Pancreas (tissue), 10 donors: ENCODE data around the gene POLDIP3. TPM values are rescaled to one million over a fixed set of nuclear protein-coding genes. Genes with fewer than 3 reads are reported as not detected.
"Not testable (repeated sequence)": the region's sequence is repeated elsewhere in the genome, so short reads cannot be mapped to it uniquely, and the experiment has no call there.

ENCODE experiments used
- ATAC-seq, 4 donors: fragments of 200-7000 bp; cut with Tn5 transposase; one replicate each; pipeline versions ENCODE4 v1.8.0 to v1.9.1; 2020; ENCODE audit warnings: mild to moderate bottlenecking in 4 of 4, moderate library complexity in 4 of 4
- DNase-seq, 6 donors: peaks; one replicate each; pipeline ENCODE4 v3.0.0-alpha.2; 2020
- FAIRE-seq: peaks from 2 replicates; lab custom pipeline; 2012; peaks lifted over from hg19 to GRCh38; lab: Jason Lieb, UNC
- H3K27ac ChIP-seq, 4 donors: fragments of 200-600 bp; sonication (generic); 1 replicate in 3 of 4; 2 replicates in 1 of 4; pipeline versions ENCODE4 v1.5.0 to v1.8.0; 2020
- H3K27me3 ChIP-seq, 4 donors: fragments of 200-600 bp; one replicate each; pipeline ENCODE4 v1.8.0; 2021
- H3K36me3 ChIP-seq, 3 donors: fragments of 200-600 bp; sonication (generic) in 1 of 3; one replicate each; pipeline versions ENCODE4 v1.5.0 to v1.8.0; 2020 to 2021
- H3K4me1 ChIP-seq, 3 donors: fragments of 200-600 bp; one replicate each; pipeline ENCODE4 v1.8.0; 2021
- H3K4me3 ChIP-seq, 4 donors: fragments of 200-600 bp; sonication (generic) in 2 of 4; one replicate each; pipeline versions ENCODE4 v1.5.0 to v1.8.0; 2020 to 2021
- H3K9me3 ChIP-seq, 4 donors: fragments of 200-600 bp; one replicate each; pipeline ENCODE4 v1.8.0; 2021
- WGBS, 2 donors: extraction: QIAGEN DNeasy Blood & Tissue Kit; methylation state at CpG; one replicate each; pipeline ENCODE4 v1.1.7; 2013; 5-methylcytosine and 5-hydroxymethylcytosine counted together
- intact Hi-C, 3 donors: fragments of 100-400 bp; cut with DNase I; formaldehyde crosslinking; loops; one replicate each; pipeline versions ENCODE4 v1.11.1 to v1.14.2; 2022
- polyA plus RNA-seq, 2 donors: library from polyadenylated mRNA; stranded (reverse); fragments of 200-250 nt; gene quantifications; one replicate each; pipeline ENCODE4 v1.2.3, GENCODE V29; 2013
- total RNA-seq, 6 donors: library from RNA; stranded (reverse); fragmentation: NEBNext Ultra II Directional in 4 of 6; extraction: Animal tissue kit (Norgen Biotek cat#: 25700) in 4 of 6; gene quantifications; one replicate each; pipeline versions ENCODE4 v1.2.1 to v1.2.4, GENCODE V29; 2021 to 2023
- TF ChIP-seq, protein P1 (sequence below), 4 donors: fragments of 200-600 bp; sonication (generic) in 3 of 4; IDR thresholded peaks; one replicate each; pipeline versions ENCODE4 v1.5.0 to v1.8.0; 2021; ENCODE audit warnings: antibody characterized with exemption in 4 of 4
- donor health status: healthy with polysubstance abuse.
- donor health status: DM: no; HTN: no; CAD: no; lungs with moderate emphysema.
- donor health status: DM: no; HTN: no; CAD: no.
- donor health status: control.
- donor health status: control.
- donor health status: Bipolar disorder and iron deficiency.
- donor health status: DM: yes; HTN: yes; CAD: no.
- donor health status: DM: no; HTN: no; CAD: no.
- donor health status: DM: no; HTN: no; CAD: no.
- donor health status: DM: yes; HTN: yes; CAD: no.

The POLDIP3 gene
- total and polyA plus RNA-seq, 8 donors = 14.6 to 35.2 (median 28.2) TPM

DNA sequence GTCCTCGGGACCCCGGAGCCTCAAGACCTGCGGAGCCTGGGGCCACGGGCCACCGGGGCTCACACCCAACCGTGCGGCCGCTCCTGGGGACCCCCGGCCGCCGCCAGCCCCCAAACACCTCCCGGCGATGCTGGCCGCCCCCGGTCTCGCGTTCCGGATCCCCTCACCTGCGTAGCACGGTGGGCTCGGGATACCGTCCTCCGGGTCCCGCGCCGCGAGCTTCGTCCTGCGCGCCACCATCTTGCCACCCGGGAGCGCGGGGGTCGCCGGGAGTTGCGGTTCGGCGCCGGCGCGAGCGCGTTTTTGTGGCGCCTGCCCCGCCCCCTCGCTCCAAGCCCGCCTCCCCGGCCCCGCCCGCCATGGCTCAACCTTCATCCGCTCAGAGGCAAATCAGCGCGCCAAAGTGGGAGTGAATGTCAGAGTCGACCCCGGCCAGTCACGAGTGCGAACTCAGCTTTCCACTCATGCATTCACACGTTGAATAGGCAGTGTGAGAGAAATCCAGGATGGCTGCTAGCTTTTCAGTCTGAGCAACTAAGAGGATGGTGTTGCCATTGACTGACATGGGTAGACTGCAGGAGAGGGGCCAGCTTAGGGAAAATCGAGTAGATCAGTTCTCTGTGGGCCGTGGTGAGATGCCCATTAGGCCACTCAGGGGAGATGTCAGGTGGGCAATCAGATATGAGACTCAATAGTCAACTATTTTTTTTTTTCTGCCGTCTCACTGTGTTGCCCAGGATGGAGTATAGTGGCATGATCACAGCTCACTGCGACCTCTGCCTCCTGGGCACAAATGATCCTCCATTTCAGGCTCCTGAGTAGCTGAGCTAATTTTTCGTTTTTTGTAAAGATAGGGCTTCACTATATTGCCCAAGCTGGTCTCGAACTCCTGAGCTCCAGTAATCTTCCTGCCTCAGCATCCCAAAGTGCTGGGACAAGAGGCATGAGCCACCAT, 32.6 kb downstream of the POLDIP3 start:
- no peak overlapping the region for H3K27ac ChIP-seq

DNA sequence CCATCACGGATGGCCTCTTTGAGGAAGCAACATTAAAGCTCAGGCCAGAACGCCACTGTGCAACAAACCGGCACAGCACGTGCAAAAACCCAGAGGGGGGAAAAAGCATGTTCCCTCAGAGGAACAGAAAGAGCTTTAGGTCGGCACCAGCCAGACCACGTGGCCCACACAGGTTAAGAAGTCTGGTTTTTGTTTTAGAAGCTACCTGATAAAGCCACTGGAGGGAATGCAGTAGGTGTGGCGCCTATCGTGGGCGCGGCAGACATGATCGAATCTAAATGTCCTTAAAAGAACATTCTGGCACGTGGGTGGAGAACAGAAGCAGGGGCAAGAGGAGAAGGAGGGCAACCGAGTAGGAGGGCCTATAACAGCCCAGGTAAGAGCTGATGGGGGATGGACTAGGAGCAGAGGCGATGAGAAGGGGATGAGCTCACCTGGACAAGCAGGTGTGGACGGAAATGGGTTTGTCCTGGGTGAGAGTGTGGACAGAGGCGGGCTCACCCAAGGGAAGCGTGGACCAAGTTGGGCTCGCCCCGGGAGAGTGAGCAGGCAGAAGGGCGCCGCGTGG, 33.4 kb downstream of the POLDIP3 start:
- DNase-seq, H3K4me1 ChIP-seq, H3K27ac ChIP-seq, H3K27me3 ChIP-seq, FAIRE-seq, H3K9me3 ChIP-seq, intact Hi-C loops: not testable (repeated sequence)
- ATAC-seq = peak; percentile 33 to 53 (median 44)
- 1% methylated on average over 7 to 11 of the region's 22 CpGs for WGBS, 2 donors
- peak overlapping the region; percentile 74 to 83 (median 76) for H3K4me3 ChIP-seq
- peaks cover 0 to 37% (median 15%) of the 10 kb centered on the region in 3 donors for H3K36me3 ChIP-seq

More for the DNA sequence above, 32.6 kb downstream of the POLDIP3 start:
- TF ChIP-seq, protein P1, sequence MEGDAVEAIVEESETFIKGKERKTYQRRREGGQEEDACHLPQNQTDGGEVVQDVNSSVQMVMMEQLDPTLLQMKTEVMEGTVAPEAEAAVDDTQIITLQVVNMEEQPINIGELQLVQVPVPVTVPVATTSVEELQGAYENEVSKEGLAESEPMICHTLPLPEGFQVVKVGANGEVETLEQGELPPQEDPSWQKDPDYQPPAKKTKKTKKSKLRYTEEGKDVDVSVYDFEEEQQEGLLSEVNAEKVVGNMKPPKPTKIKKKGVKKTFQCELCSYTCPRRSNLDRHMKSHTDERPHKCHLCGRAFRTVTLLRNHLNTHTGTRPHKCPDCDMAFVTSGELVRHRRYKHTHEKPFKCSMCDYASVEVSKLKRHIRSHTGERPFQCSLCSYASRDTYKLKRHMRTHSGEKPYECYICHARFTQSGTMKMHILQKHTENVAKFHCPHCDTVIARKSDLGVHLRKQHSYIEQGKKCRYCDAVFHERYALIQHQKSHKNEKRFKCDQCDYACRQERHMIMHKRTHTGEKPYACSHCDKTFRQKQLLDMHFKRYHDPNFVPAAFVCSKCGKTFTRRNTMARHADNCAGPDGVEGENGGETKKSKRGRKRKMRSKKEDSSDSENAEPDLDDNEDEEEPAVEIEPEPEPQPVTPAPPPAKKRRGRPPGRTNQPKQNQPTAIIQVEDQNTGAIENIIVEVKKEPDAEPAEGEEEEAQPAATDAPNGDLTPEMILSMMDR (IDR thresholded peaks at IDR 0.05) = no peak
- Histone ChIP-seq H3K4me3 (peak overlapping the region; percentile 74 to 83 (median 76)), H3K9me3 (no peaks in the 10 kb centered on the region), H3K27me3 (no peaks in the 10 kb centered on the region), H3K4me1 (peaks cover 0 to 3% (median 0%) of the 10 kb centered on the region in 3 donors), H3K36me3 (peaks cover 0 to 45% (median 19%) of the 10 kb centered on the region in 3 donors)
- 6 to 7% methylated on average over 45 to 64 of the region's 64 CpGs for WGBS, 2 donors
- FAIRE-seq = no peak
- peak; percentile 63 to 92 (median 80) for DNase-seq
- intact Hi-C loops = no loop called here
- ATAC-seq = peak; percentile 96 to 97 (median 96)

DNA sequence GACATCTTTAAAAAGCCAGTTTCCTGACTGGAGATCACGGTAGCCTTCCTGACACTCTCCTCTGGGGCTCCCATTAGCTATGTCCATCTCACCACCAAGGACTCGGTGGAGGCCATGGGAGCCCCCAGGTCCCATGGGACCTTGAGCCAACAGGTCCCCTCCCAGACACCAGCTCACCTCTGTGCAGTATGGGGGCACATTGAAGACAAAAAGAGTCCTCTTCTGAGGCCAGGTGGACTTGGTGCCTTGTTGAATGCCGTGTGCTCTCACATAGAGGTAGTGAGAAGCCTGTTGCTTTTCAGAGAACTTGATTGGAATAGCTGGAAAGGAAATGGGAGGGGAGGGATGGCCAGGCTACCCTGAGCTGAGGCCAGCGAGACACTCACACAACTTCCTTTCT, 34.6 kb downstream of the POLDIP3 start:
- H3K9me3 ChIP-seq, ATAC-seq, H3K27ac ChIP-seq, H3K4me3 ChIP-seq, H3K27me3 ChIP-seq, DNase-seq, FAIRE-seq, H3K4me1 ChIP-seq, intact Hi-C loops: not testable (repeated sequence)
- 88 to 96% methylated on average over 3 of the region's 4 CpGs for WGBS, 2 donors
- peaks cover 0 to 26% (median 11%) of the 10 kb centered on the region in 3 donors for H3K36me3 ChIP-seq

DNA sequence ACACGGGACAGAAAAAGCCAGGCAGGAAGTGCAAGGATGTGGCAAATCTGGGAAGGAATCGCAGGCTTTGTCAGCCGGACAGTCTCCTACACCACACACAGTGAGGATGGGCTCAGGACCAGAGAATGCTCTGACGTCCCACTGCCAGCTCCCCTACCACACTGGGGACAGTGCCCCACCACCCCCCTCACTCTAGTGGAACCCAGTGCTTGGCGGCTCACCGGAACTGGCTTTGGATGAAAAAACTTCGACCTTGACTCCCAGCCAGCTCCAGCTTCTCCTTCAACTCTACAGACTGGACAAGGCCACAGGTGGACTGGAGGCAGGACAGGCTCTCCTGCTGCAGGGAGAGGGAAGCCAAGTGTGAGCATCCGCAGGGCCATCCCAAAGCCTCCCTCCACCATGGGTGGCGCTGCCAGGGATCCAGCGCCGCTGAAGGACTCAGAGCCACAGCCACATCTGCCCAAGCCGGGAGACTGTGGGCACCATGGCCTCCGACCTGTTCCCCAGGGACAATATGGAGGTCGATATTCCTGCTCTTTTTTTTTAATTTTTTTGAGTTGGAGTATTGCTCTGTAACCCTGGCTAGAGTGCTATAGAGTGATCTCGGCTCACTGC, 37.0 kb downstream of the POLDIP3 start:
- FAIRE-seq (no peak), ATAC-seq (no peak), DNase-seq (no peak)
- 73 to 74% methylated on average over 14 to 15 of the region's 15 CpGs for WGBS, 2 donors
- peaks cover 0 to 17% (median 2%) of the 10 kb centered on the region in 3 donors for H3K36me3 ChIP-seq
- no peak overlapping the region for H3K4me3 ChIP-seq
- H3K27me3 ChIP-seq = no peaks in the 10 kb centered on the region
- TF ChIP-seq, protein P1 (IDR thresholded peaks at IDR 0.05) = no peak
- H3K9me3 ChIP-seq = no peaks in the 10 kb centered on the region
- H3K4me1 ChIP-seq = peaks cover 0 to 3% (median 0%) of the 10 kb centered on the region in 3 donors
- intact Hi-C loops = no loop called here
- no peak overlapping the region for H3K27ac ChIP-seq

DNA sequence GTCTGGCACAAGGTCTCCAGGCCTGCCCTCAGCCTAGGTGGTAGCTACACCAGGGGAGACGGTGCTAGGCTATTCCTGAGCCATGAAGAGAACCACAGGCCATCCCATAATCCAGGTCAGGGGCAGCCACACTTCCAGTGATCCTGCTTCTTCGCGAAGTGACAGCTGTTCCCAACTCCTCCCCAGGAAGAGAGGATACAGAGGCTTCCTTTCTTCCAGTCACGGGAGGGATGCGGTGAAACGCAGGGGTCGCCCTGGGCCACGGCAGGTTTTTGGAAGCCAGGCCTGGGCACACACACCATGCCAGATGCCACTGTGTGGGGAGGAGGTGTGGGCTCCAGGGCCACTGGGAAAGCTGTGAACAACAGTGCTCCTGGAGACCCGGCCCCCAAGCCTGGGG, 37.5 kb downstream of the POLDIP3 start:
- H3K36me3 ChIP-seq = peaks cover 0 to 17% (median 2%) of the 10 kb centered on the region in 3 donors
- not testable (repeated sequence) for FAIRE-seq
- WGBS, 2 donors = 93 to 99% methylated on average over 8 of the region's 9 CpGs

DNA sequence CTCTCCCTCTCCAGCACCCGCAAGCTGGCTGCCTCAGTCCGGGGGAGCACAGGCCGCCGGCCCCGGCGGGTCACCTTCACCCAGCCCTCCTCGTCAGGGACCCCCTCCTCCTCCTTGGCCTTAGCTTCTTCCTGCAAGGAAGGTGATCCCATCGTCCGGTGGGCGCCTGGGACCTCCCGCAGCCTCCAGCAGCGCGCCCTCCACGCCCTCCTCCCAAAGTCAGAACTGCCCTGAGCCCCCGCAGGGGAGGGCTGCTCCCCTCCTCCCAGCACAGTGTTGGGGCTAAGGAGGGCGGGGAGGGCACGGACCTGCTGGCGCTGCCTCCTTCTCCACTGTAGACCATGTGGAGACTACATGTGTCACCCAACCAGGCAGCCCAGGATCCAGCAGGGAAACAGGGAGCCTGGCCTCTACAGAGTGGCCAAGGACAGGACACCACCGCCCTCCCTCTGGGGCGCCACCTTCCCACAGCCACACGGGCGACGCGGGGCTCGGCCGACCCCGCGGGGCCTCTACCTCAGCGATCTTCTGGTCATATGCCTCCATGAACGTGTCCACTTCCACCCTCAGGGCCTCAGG, 38.6 kb downstream of the POLDIP3 start:
- FAIRE-seq, ATAC-seq, H3K9me3 ChIP-seq, H3K27me3 ChIP-seq, H3K4me1 ChIP-seq, DNase-seq, H3K4me3 ChIP-seq, H3K27ac ChIP-seq, intact Hi-C loops: not testable (repeated sequence)
- peaks cover 0 to 17% (median 2%) of the 10 kb centered on the region in 3 donors for H3K36me3 ChIP-seq
- WGBS, 2 donors = 92 to 94% methylated on average over 18 to 30 of the region's 30 CpGs

More for the DNA sequence above, 37.5 kb downstream of the POLDIP3 start:
- H3K9me3 ChIP-seq, intact Hi-C loops, H3K4me3 ChIP-seq, DNase-seq, H3K27ac ChIP-seq, ATAC-seq, H3K4me1 ChIP-seq, H3K27me3 ChIP-seq: not testable (repeated sequence)

DNA sequence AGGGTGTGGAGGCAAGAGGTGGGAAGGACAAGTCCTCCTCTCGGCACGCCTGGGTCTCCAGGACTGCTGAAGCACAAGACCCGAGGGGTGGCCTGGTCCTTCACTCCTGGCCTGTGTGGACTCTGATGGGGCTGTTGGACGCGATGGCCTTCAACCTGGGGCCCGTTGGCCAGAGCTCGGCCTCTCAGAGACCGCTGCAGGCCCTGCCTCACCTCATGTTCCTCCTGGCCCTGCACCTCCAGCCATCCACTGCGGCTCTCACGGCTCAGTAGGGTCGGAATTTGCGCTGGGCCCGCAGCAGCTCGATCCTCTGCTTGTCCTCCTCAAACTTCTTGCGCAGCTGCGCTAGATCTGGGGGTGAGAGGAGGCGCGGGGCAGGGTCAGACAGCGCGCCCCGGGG, 40.2 kb downstream of the POLDIP3 start:
- H3K9me3 ChIP-seq, ATAC-seq, H3K27me3 ChIP-seq, DNase-seq, FAIRE-seq, H3K27ac ChIP-seq, H3K4me1 ChIP-seq, H3K4me3 ChIP-seq, intact Hi-C loops: not testable (repeated sequence)
- WGBS, 2 donors = 92 to 94% methylated on average over 16 of the region's 21 CpGs
- peaks cover 0 to 17% (median 2%) of the 10 kb centered on the region in 3 donors for H3K36me3 ChIP-seq

DNA sequence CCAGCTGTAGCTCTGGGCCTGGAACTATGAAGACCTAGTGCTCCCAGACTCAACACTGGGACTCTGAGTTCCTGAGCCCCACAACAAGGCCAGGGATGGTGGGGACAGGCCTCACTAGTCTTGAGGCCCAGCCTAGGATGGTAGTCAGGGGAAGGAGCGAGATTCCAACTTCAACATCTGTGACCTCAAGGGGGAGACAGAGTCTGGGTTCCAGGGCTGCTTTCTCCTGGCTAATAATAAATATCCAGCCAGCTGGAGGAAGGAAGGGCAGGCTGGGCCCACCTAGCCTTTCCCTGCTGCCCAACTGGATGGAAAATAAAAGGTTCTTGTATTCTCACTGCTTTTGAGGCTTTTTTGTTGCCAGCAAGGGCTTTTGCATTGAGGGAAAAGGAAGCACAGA, 40.6 kb downstream of the POLDIP3 start:
- H3K9me3 ChIP-seq, H3K4me3 ChIP-seq, DNase-seq, H3K4me1 ChIP-seq, FAIRE-seq, intact Hi-C loops, H3K27me3 ChIP-seq, H3K27ac ChIP-seq: not testable (repeated sequence)
- 85 to 100% methylated on average over 1 of the region's 1 CpG for WGBS, 2 donors
- peaks cover 0 to 17% (median 2%) of the 10 kb centered on the region in 3 donors for H3K36me3 ChIP-seq
- ATAC-seq = peak in 1 of 4 donors; percentile 17

DNA sequence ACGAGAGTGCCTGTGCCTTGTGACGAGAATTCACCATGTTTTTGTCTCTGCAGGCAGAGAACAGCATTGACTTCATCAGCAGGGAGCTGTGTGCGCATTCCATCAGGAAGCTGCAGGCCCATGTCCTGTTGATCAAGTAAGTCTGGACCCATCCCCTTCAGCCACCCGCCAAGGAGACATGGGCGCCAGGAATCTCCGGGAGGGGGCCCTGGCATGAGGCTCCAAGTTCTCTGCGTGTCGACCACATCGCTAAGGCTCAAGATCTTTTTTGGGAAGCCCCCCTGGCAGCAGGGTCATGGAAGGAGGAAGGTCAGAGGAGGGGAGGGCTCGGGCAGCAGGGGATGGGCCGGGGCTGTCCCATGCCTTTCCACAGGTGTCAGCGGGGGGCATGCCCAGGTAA, 43.6 kb downstream of the POLDIP3 start:
- ATAC-seq, FAIRE-seq, H3K9me3 ChIP-seq, H3K36me3 ChIP-seq, H3K27me3 ChIP-seq, H3K4me3 ChIP-seq, DNase-seq, H3K4me1 ChIP-seq, intact Hi-C loops, H3K27ac ChIP-seq: not testable (repeated sequence)
- WGBS, 2 donors = 91 to 96% methylated on average over 9 to 12 of the region's 12 CpGs
